Breast epithelium (tissue), 4 donors: ENCODE data around the gene TOMM70. TPM values are rescaled to one million over a fixed set of nuclear protein-coding genes. Genes with fewer than 3 reads are reported as not detected.
A peak's percentile ranks its signal among the peaks of the same experiment; 100 is the strongest.

Source experiments
- DNase-seq, 2 donors: peaks; one replicate each; pipeline ENCODE4 v3.0.0-alpha.2; 2019; ENCODE audit warnings: low spot score in 2 of 2
- H3K27ac ChIP-seq, 2 donors: fragments of 200-600 bp; sonication (generic) in 1 of 2; one replicate each; pipeline ENCODE4 v1.5.1; 2016 to 2019; ENCODE audit warnings: mild to moderate bottlenecking in 1 of 2
- H3K27me3 ChIP-seq, 2 donors: fragments of 200-600 bp; sonication (generic) in 1 of 2; one replicate each; pipeline versions ENCODE4 v1.5.1 to v1.6.0; 2017 to 2019; ENCODE audit warnings: control low read depth in 1 of 2, mild to moderate bottlenecking in 1 of 2
- H3K36me3 ChIP-seq: fragments of 200-600 bp; one replicate; pipeline ENCODE4 v1.5.1; 2019
- H3K4me1 ChIP-seq, 2 donors: fragments of 200-600 bp; sonication (generic); one replicate each; pipeline ENCODE4 v1.5.1; 2016 to 2019; ENCODE audit warnings: control low read depth in 1 of 2
- H3K4me3 ChIP-seq, 3 donors: fragments of 200-600 bp; sonication (generic); 1 replicate in 2 of 3; 2 replicates in 1 of 3; pipeline ENCODE4 v1.5.1; 2016 to 2019; ENCODE audit warnings: mild to moderate bottlenecking in 3 of 3, moderate library complexity in 2 of 3
- H3K9me3 ChIP-seq, 2 donors: fragments of 200-600 bp; sonication (generic) in 1 of 2; one replicate each; pipeline ENCODE4 v1.5.1; 2016 to 2019; ENCODE audit warnings: control low read depth in 1 of 2
- POLR2A ChIP-seq: fragments of 450-650 bp; IDR thresholded peaks from one replicate; pipeline ENCODE4 v1.6.1; 2016; ENCODE audit warnings: antibody characterized with exemption, mild to moderate bottlenecking, moderate library complexity
- POLR2AphosphoS5 ChIP-seq, 3 donors: sonication (generic); formaldehyde crosslinking; IDR thresholded peaks; one replicate each; pipeline ENCODE4 v1.6.1; 2017; ENCODE audit warnings: antibody characterized with exemption in 3 of 3
- intact Hi-C: fragments of 100-400 bp; cut with DNase I; formaldehyde crosslinking; loops from one replicate; pipeline ENCODE4 v1.15.1; 2023; ENCODE audit warnings: low total_unique reads
- total RNA-seq, 3 donors: library from RNA; depleted of rRNA; stranded (reverse); fragments of >200 nt; gene quantifications; one replicate each; pipeline ENCODE4 v1.1.0, GENCODE V29; 2016
- TF ChIP-seq, protein P1 (sequence below), 3 donors: fragments of 450-650 bp; IDR thresholded peaks; one replicate each; pipeline ENCODE4 v1.5.1; 2016 to 2017; ENCODE audit warnings: antibody characterized with exemption in 3 of 3, mild to moderate bottlenecking in 3 of 3, moderate library complexity in 3 of 3

Gene TOMM70
- total RNA-seq, 3 donors from 2014 or later = 47.9 to 59.7 (median 50.5) TPM

DNA sequence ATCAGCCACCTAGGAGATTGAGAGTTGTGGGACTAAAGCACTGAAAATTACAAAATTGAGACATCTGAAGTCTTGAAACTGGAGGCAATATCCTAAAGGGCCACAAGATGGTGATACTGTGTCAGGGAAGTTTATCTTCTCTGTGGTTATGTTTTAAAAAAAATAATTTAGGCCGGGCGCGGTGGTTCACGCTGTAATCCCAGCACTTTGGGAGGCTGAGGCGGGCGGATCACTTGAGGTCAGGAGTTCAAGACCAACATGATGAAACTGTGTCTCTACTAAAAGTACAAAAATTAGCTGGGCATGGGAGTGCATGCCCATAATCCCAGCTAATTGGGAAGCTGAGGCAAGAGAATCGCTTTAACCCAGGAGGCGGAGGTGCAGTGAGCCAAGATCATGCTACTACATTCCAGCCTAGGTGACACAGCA is 84.2 kb downstream of the TOMM70 start:
- TF ChIP-seq POLR2A = no peak
- TF ChIP-seq, protein P1, sequence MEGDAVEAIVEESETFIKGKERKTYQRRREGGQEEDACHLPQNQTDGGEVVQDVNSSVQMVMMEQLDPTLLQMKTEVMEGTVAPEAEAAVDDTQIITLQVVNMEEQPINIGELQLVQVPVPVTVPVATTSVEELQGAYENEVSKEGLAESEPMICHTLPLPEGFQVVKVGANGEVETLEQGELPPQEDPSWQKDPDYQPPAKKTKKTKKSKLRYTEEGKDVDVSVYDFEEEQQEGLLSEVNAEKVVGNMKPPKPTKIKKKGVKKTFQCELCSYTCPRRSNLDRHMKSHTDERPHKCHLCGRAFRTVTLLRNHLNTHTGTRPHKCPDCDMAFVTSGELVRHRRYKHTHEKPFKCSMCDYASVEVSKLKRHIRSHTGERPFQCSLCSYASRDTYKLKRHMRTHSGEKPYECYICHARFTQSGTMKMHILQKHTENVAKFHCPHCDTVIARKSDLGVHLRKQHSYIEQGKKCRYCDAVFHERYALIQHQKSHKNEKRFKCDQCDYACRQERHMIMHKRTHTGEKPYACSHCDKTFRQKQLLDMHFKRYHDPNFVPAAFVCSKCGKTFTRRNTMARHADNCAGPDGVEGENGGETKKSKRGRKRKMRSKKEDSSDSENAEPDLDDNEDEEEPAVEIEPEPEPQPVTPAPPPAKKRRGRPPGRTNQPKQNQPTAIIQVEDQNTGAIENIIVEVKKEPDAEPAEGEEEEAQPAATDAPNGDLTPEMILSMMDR (IDR thresholded peaks at IDR 0.05) = peak; percentile 39 to 78 (median 60)
- TF ChIP-seq POLR2AphosphoS5 (IDR thresholded peaks at IDR 0.05) = no peak
- Histone ChIP-seq H3K36me3 (no peaks in the 10 kb centered on the region), H3K9me3 (no peaks in the 10 kb centered on the region), H3K27ac (no peak overlapping the region), H3K27me3 (no peaks in the 10 kb centered on the region), H3K4me1 (no peaks in the 10 kb centered on the region), H3K4me3 (no peak overlapping the region)
- intact Hi-C loops = no loop called here
- DNase-seq = no peak

Other genes with a start within 250 kb of the TOMM70 start
- gene TBC1D23, start 140.1 kb downstream of the TOMM70 start, total RNA-seq = 10 to 100 TPM; 32.8 to 48.2 (median 42.9) TPM
- gene NIT2, start 66.3 kb downstream of the TOMM70 start, total RNA-seq = 10 to 100 TPM; 42.1 to 66.9 (median 43.3) TPM
- 1 to 10 TPM; 2.6 to 3.3 (median 2.7) TPM for gene LNP1, start 450 bp upstream of the TOMM70 start, total RNA-seq
- gene TMEM45A, start 91.5 kb upstream of the TOMM70 start, total RNA-seq = 10 to 100 TPM; 19.7 to 24.5 (median 20.9) TPM
- not detected for gene ADGRG7, start 208.5 kb upstream of the TOMM70 start, total RNA-seq